Measurements from ENCODE around the gene PPP1R7.

GRCh38 chr2:241183221-241183620, 33.0 kb downstream of the PPP1R7 start:
- no peak for TF ChIP-seq CTCF (IDR thresholded peaks at IDR 0.05 in 2 of 3, conservative IDR thresholded peaks at IDR 0.05 in 1 of 3; ENCODE audit: borderline replicate concordance in 1 of 3, insufficient read depth in 1 of 3, low read depth in 2 of 3, low read length in 2 of 3)
- no peak for TF ChIP-seq EZH2 (IDR thresholded peaks at IDR 0.05)
- TF ChIP-seq POLR2A (IDR thresholded peaks at IDR 0.05; ENCODE audit: borderline replicate concordance, extremely low read depth, insufficient read depth, insufficient read length) = no peak
- TF ChIP-seq TCF7L2 (IDR thresholded peaks at IDR 0.05; ENCODE audit: borderline replicate concordance, extremely low read depth, insufficient read depth, insufficient read length) = no peak
- no peak for TF ChIP-seq POLR2AphosphoS5 (IDR thresholded peaks at IDR 0.05; ENCODE audit: low read depth, low read length)
- TF ChIP-seq ATF3 (IDR thresholded peaks at IDR 0.05) = no peak
- no peak for TF ChIP-seq SIN3A (IDR thresholded peaks at IDR 0.05; ENCODE audit: low read depth)
- TF ChIP-seq ZNF274 (IDR thresholded peaks at IDR 0.05; ENCODE audit: low read depth, low read length) = no peak

All from HCT116 (cell line).